GM23248 (cell line): ENCODE results near the gene ZFAND6. TPM values are rescaled to one million over a fixed set of nuclear protein-coding genes. Genes with fewer than 3 reads are reported as not detected.

Source experiments
- DNase-seq: peaks from one replicate; pipeline ENCODE4 v3.0.0-alpha.2; 2015
- H2AFZ ChIP-seq: fragments of 200-600 bp; sonication (generic); 2 replicates; pipeline ENCODE4 v1.6.1; 2016; ENCODE audit warnings: antibody characterized with exemption
- H3F3A ChIP-seq: fragments of 200-600 bp; sonication (generic); 2 replicates; pipeline ENCODE4 v1.6.1; 2016; ENCODE audit warnings: mild to moderate bottlenecking, antibody characterized with exemption, mixed run types; ENCODE audit not compliant: insufficient read depth
- H3K27ac ChIP-seq: fragments of 200-600 bp; sonication (generic); 2 replicates; pipeline ENCODE4 v1.5.1; 2016; ENCODE audit warnings: mild to moderate bottlenecking
- H3K27me3 ChIP-seq: fragments of 200-600 bp; sonication (generic); replicated peaks from 2 replicates; pipeline ENCODE4 v1.6.1; 2016; ENCODE audit warnings: mild to moderate bottlenecking; ENCODE audit not compliant: insufficient read depth
- H3K36me3 ChIP-seq: fragments of 200-600 bp; sonication (generic); 2 replicates; pipeline ENCODE4 v1.6.1; 2016; ENCODE audit warnings: low read depth, mild to moderate bottlenecking
- H3K4me1 ChIP-seq: fragments of 200-600 bp; sonication (generic); 2 replicates; pipeline ENCODE4 v1.6.1; 2016; ENCODE audit warnings: mild to moderate bottlenecking; ENCODE audit not compliant: insufficient read depth
- H3K4me2 ChIP-seq: fragments of 200-600 bp; sonication (generic); one replicate; pipeline ENCODE4 v1.6.1; 2016; ENCODE audit warnings: mild to moderate bottlenecking; ENCODE audit not compliant: unreplicated experiment
- H3K4me3 ChIP-seq: fragments of 200-600 bp; sonication (generic); 2 replicates; pipeline ENCODE4 v1.5.1; 2016; ENCODE audit warnings: mild to moderate bottlenecking
- H3K79me2 ChIP-seq: fragments of 200-600 bp; sonication (generic); 2 replicates; pipeline ENCODE4 v1.6.1; 2016; ENCODE audit warnings: mild to moderate bottlenecking; ENCODE audit not compliant: insufficient read depth
- H3K9ac ChIP-seq: fragments of 200-600 bp; sonication (generic); 2 replicates; pipeline ENCODE4 v1.6.1; 2016; ENCODE audit warnings: mild to moderate bottlenecking
- H3K9me2 ChIP-seq: fragments of 200-600 bp; sonication (generic); 2 replicates; pipeline ENCODE4 v1.6.1; 2016; ENCODE audit warnings: mixed run types, mild to moderate bottlenecking, moderate library complexity; ENCODE audit not compliant: insufficient read depth
- H3K9me3 ChIP-seq: fragments of 200-600 bp; sonication (generic); one replicate; pipeline ENCODE4 v1.6.1; 2017; ENCODE audit warnings: low read depth
- H4K20me1 ChIP-seq: fragments of 200-600 bp; sonication (generic); 2 replicates; pipeline ENCODE4 v1.6.0; 2016; ENCODE audit not compliant: insufficient read depth
- EZH2 ChIP-seq: fragments of 200-600 bp; sonication (generic); IDR thresholded peaks from 2 replicates; pipeline ENCODE4 v1.6.1; 2018; ENCODE audit warnings: antibody characterized with exemption, mild to moderate bottlenecking; ENCODE audit not compliant: insufficient read depth, poor library complexity, severe bottlenecking
- EZH2phosphoT487 ChIP-seq: fragments of 200-600 bp; sonication (generic); IDR thresholded peaks from 2 replicates; pipeline ENCODE4 v1.6.1; 2018; ENCODE audit warnings: antibody characterized with exemption, moderate library complexity, mild to moderate bottlenecking, low read depth; ENCODE audit not compliant: insufficient read depth
- WGBS, 2 experiments: methylation state at CpG; one replicate each; pipeline ENCODE4 v1.1.6; 2015 to 2017; ENCODE audit warnings: low lambda C conversion rate in 2 of 2, low coverage in 1 of 2; ENCODE audit errors: missing lambda C conversion rate in 2 of 2; 5-methylcytosine and 5-hydroxymethylcytosine counted together
- in situ Hi-C: fragments of 300-500 bp; cut with MboI; formaldehyde crosslinking; loops from 2 replicates; pipeline ENCODE4 v1.15.0; 2020
- polyA plus RNA-seq: library from polyadenylated mRNA; unstranded; fragments of >200 nt; fragmentation: Nextera tagmentation; extraction: Ambion mirVana; gene quantifications from 2 replicates; pipeline ENCODE4 v1.2.1, GENCODE V29; 2016
- total RNA-seq: library from RNA; depleted of rRNA; stranded (reverse); fragments of >200 nt; shearing (Covaris generic); gene quantifications from 2 replicates; pipeline ENCODE4 v1.2.3, GENCODE V29; 2014

Gene ZFAND6
- total and polyA plus RNA-seq, 2 experiments from 2014 or later, result 101 to 104 TPM

- Histone ChIP-seq H3F3A (peaks cover 20% of the 10 kb centered on the region), H3K4me1 (peaks cover 23% of the 10 kb centered on the region), H3K9me3 (no peaks in the 10 kb centered on the region), H3K9ac (no peak overlapping the region), H3K36me3 (no peaks in the 10 kb centered on the region; the same call in 1 of the 2 replicates), H3K27me3 (no peaks in the 10 kb centered on the region), H2AFZ (no peak overlapping the region), H4K20me1 (no peaks in the 10 kb centered on the region), H3K4me3 (no peak overlapping the region), H3K9me2 (no peaks in the 10 kb centered on the region), H3K79me2 (peaks cover 17% of the 10 kb centered on the region; the same call in 1 of the 2 replicates), H3K4me2 (no peak overlapping the region), H3K27ac (no peak overlapping the region)
- in situ Hi-C loops, result no loop called here
- 95 to 96% methylated on average over 8 of the region's 8 CpGs for WGBS, 2 experiments
- no peak for TF ChIP-seq EZH2
- no peak for TF ChIP-seq EZH2phosphoT487
- no peak for DNase-seq
Measured at GRCh38 chr15:80156176-80156720, 96.8 kb downstream of the ZFAND6 start.

- peaks cover 23% of the 10 kb centered on the region for H3K4me1 ChIP-seq
- no peaks in the 10 kb centered on the region; the same call in 1 of the 2 replicates for H3K36me3 ChIP-seq
- peaks cover 17% of the 10 kb centered on the region; the same call in 1 of the 2 replicates for H3K79me2 ChIP-seq
- DNase-seq, result no peak
- no peaks in the 10 kb centered on the region for H3K27me3 ChIP-seq
- WGBS, 2 experiments, result 94 to 95% methylated on average over 5 of the region's 5 CpGs
- TF ChIP-seq EZH2phosphoT487 (no peak), EZH2 (no peak)
- no peaks in the 10 kb centered on the region for H3K9me2 ChIP-seq
- H3K4me2 ChIP-seq, result no peak overlapping the region
- H3K27ac ChIP-seq, result no peak overlapping the region
- H4K20me1 ChIP-seq, result no peaks in the 10 kb centered on the region
- H3F3A ChIP-seq, result peaks cover 12% of the 10 kb centered on the region; the same call in 1 of the 2 replicates
- no peak overlapping the region for H2AFZ ChIP-seq
- no peaks in the 10 kb centered on the region for H3K9me3 ChIP-seq
- H3K4me3 ChIP-seq, result no peak overlapping the region
- in situ Hi-C loops, result no loop called here
- no peak overlapping the region for H3K9ac ChIP-seq
Measured at GRCh38 chr15:80157215-80157614, 97.7 kb downstream of the ZFAND6 start.

GRCh38 chr15:80159301-80159700, 99.8 kb downstream of the ZFAND6 start:
- Histone ChIP-seq H3K27ac (0 out of 2 replicates have a peak overlapping the region, but pooled peaks have one; percentile 82), H3K36me3 (no peaks in the 10 kb centered on the region; the same call in 1 of the 2 replicates), H4K20me1 (no peaks in the 10 kb centered on the region), H3K27me3 (no peaks in the 10 kb centered on the region), H3K4me1 (peaks cover 16% of the 10 kb centered on the region), H3K79me2 (peaks cover 13% of the 10 kb centered on the region; the same call in 1 of the 2 replicates), H3K4me3 (no peak overlapping the region), H2AFZ (no peak overlapping the region), H3K9ac (no peak overlapping the region), H3F3A (peaks cover 12% of the 10 kb centered on the region; the same call in 1 of the 2 replicates), H3K9me3 (no peaks in the 10 kb centered on the region), H3K9me2 (no peaks in the 10 kb centered on the region), H3K4me2 (no peak overlapping the region)
- TF ChIP-seq EZH2 (no peak), EZH2phosphoT487 (no peak)
- 95 to 98% methylated on average over 5 of the region's 5 CpGs for WGBS, 2 experiments
- no peak for DNase-seq
- in situ Hi-C loops, result no loop called here

GRCh38 chr15:80159811-80160569, 100.5 kb downstream of the ZFAND6 start:
- H3K4me1 ChIP-seq, result peaks cover 16% of the 10 kb centered on the region
- H3F3A ChIP-seq, result peaks cover 12% of the 10 kb centered on the region; the same call in 1 of the 2 replicates
- H3K36me3 ChIP-seq, result no peaks in the 10 kb centered on the region; the same call in 1 of the 2 replicates
- no peaks in the 10 kb centered on the region for H3K27me3 ChIP-seq
- peak overlapping the region; percentile 40 for H3K4me2 ChIP-seq
- H3K9me3 ChIP-seq, result no peaks in the 10 kb centered on the region
- H4K20me1 ChIP-seq, result no peaks in the 10 kb centered on the region
- in situ Hi-C loops, result no loop called here
- peak; percentile 55 for DNase-seq
- peak overlapping the region; percentile 82 for H3K27ac ChIP-seq
- WGBS, 2 experiments, result 77 to 81% methylated on average over 12 of the region's 12 CpGs
- no peaks in the 10 kb centered on the region for H3K9me2 ChIP-seq
- TF ChIP-seq EZH2phosphoT487 (no peak), EZH2 (no peak)
- peaks cover 6% of the 10 kb centered on the region; the same call in 1 of the 2 replicates for H3K79me2 ChIP-seq
- H3K4me3 ChIP-seq, result no peak overlapping the region
- H3K9ac ChIP-seq, result peak overlapping the region; percentile 24; the same call in 1 of the 2 replicates
- peak overlapping the region; percentile 80; the same call in 1 of the 2 replicates for H2AFZ ChIP-seq
